Measurements from ENCODE around the gene MYO1D. TPM values are rescaled to one million over a fixed set of nuclear protein-coding genes. Genes with fewer than 3 reads are reported as not detected.

The MYO1D gene
- total and polyA plus RNA-seq, 9 donors: 20.9 to 62.2 (median 53.8) TPM

DNA sequence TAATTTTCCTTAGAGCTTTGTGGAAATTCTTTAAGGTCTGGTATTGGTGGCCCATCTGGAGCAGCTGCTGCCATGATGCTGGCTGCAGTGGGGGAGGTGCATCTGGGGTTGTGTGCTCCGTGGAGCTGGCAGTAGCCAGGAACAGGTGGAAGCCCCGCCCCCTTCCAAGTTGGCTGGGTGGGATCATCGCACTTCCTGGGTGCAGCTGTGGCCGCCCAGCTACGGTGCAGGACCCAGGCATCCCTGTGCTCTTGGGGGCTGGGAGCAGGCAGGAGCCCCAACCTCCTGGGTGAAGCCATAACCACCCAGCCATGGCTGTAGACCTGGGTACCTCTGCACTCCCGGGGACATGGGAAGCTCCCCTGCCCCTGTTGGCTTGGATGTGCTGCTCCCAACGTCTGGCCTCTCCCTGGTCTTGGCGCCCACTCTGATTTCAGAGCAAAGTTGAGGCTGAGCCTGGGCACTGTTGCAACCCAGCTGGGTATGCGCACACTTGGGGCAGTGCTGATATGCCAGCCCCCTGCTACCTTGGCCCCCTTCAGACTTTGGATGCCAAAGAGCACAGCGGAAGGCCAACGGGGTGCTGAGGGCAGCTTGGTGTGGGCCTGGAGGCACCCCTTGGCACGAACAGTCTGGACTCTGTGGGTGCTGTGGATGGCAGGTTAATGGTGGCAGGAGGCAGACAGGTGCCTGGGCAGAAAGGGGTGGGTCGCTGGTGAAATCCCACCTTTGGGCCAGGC is 145.2 kb downstream of the MYO1D start:
- WGBS, 3 donors: 94 to 97% (median 95%) methylated on average over 11 to 13 of the region's 13 CpGs
- TF ChIP-seq EP300 (IDR thresholded peaks at IDR 0.05) (no peak), POLR2A (IDR thresholded peaks at IDR 0.05) (no peak)
- TF ChIP-seq, protein P1, sequence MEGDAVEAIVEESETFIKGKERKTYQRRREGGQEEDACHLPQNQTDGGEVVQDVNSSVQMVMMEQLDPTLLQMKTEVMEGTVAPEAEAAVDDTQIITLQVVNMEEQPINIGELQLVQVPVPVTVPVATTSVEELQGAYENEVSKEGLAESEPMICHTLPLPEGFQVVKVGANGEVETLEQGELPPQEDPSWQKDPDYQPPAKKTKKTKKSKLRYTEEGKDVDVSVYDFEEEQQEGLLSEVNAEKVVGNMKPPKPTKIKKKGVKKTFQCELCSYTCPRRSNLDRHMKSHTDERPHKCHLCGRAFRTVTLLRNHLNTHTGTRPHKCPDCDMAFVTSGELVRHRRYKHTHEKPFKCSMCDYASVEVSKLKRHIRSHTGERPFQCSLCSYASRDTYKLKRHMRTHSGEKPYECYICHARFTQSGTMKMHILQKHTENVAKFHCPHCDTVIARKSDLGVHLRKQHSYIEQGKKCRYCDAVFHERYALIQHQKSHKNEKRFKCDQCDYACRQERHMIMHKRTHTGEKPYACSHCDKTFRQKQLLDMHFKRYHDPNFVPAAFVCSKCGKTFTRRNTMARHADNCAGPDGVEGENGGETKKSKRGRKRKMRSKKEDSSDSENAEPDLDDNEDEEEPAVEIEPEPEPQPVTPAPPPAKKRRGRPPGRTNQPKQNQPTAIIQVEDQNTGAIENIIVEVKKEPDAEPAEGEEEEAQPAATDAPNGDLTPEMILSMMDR (IDR thresholded peaks at IDR 0.05): no peak
- intact Hi-C loops (cut with DNase I): no loop called here
- Histone ChIP-seq H3K4me1 (ENCODE audit: insufficient read depth) (no peaks in the 10 kb centered on the region), H3K36me3 (no peaks in the 10 kb centered on the region), H3K4me3 (no peak overlapping the region), H3K27ac (no peak overlapping the region), H3K27me3 (no peaks in the 10 kb centered on the region), H3K9me3 (no peaks in the 10 kb centered on the region)
- DNase-seq: no peak

DNA sequence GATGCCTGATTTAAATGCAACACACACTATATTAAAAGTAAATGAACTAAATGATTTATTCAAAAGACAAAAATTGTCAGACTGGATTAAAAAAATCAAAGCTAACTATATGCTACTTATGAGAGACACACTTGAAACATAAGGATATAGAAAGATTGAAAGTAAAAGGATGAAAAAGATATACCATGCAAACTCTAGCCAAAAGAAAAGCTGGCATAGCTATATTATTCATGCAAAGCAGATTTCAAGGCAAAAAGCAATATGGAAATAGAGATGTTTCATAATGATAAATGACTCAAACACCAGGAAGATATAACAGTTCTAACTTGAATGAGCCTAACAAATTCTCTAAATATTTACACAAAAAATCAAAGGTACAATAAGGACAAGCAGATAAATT is 149.2 kb downstream of the MYO1D start:
- TF ChIP-seq EP300 (IDR thresholded peaks at IDR 0.05) (no peak), POLR2A (IDR thresholded peaks at IDR 0.05) (no peak)
- TF ChIP-seq, protein P1 (IDR thresholded peaks at IDR 0.05): no peak
- H3K4me1 ChIP-seq (ENCODE audit: insufficient read depth): no peaks in the 10 kb centered on the region

GRCh38 chr17:32725697-32726096 is 151.2 kb downstream of the MYO1D start:
- intact Hi-C loops (cut with DNase I): no loop called here
- DNase-seq: no peak
- H3K4me1 ChIP-seq (ENCODE audit: insufficient read depth): no peaks in the 10 kb centered on the region
- WGBS, 3 donors: 80 to 94% (median 94%) methylated on average over 1 of the region's 1 CpG
- H3K27me3 ChIP-seq: no peaks in the 10 kb centered on the region
- no peak overlapping the region for H3K27ac ChIP-seq
- no peak overlapping the region for H3K4me3 ChIP-seq
- no peaks in the 10 kb centered on the region for H3K9me3 ChIP-seq
- no peak for TF ChIP-seq POLR2A (IDR thresholded peaks at IDR 0.05)
- no peaks in the 10 kb centered on the region for H3K36me3 ChIP-seq

More for the DNA sequence above, 149.2 kb downstream of the MYO1D start:
- H3K9me3 ChIP-seq: no peaks in the 10 kb centered on the region
- no peak overlapping the region for H3K27ac ChIP-seq
- no peaks in the 10 kb centered on the region for H3K36me3 ChIP-seq
- intact Hi-C loops (cut with DNase I): no loop called here
- DNase-seq: no peak
- no peak overlapping the region for H3K4me3 ChIP-seq
- H3K27me3 ChIP-seq: no peaks in the 10 kb centered on the region

- WGBS, 3 donors: 84 to 90% (median 89%) methylated on average over 5 of the region's 5 CpGs
- DNase-seq: no peak
- H3K4me3 ChIP-seq: no peak overlapping the region
- intact Hi-C loops (cut with DNase I): no loop called here
- H3K9me3 ChIP-seq: no peaks in the 10 kb centered on the region
- no peaks in the 10 kb centered on the region for H3K27me3 ChIP-seq
- no peak overlapping the region for H3K27ac ChIP-seq
- no peaks in the 10 kb centered on the region for H3K4me1 ChIP-seq (ENCODE audit: insufficient read depth)
- no peaks in the 10 kb centered on the region for H3K36me3 ChIP-seq
- TF ChIP-seq POLR2A (IDR thresholded peaks at IDR 0.05): no peak
- TF ChIP-seq, protein P1 (IDR thresholded peaks at IDR 0.05): no peak
Observed at GRCh38 chr17:32723310-32723955, 153.5 kb downstream of the MYO1D start.

GRCh38 chr17:32722733-32723132 is 154.2 kb downstream of the MYO1D start:
- Histone ChIP-seq H3K27me3 (no peaks in the 10 kb centered on the region), H3K4me1 (ENCODE audit: insufficient read depth) (no peaks in the 10 kb centered on the region), H3K36me3 (no peaks in the 10 kb centered on the region), H3K4me3 (no peak overlapping the region), H3K9me3 (no peaks in the 10 kb centered on the region), H3K27ac (no peak overlapping the region)
- intact Hi-C loops (cut with DNase I): no loop called here
- WGBS, 3 donors: 97 to 98% (median 97%) methylated on average over 6 of the region's 6 CpGs
- TF ChIP-seq POLR2A (IDR thresholded peaks at IDR 0.05) (no peak), EP300 (IDR thresholded peaks at IDR 0.05) (no peak)
- TF ChIP-seq, protein P1 (IDR thresholded peaks at IDR 0.05): no peak
- no peak for DNase-seq
